Subcutaneous adipose tissue (tissue), 4 donors: ENCODE results near the gene COMMD6. TPM values are rescaled to one million over a fixed set of nuclear protein-coding genes. Genes with fewer than 3 reads are reported as not detected.

Source experiments
- total RNA-seq, 4 donors: library from RNA; depleted of rRNA; stranded (reverse); fragments of >200 nt; gene quantifications; one replicate each; pipeline ENCODE4 v1.1.0, GENCODE V29; 2016
- TF ChIP-seq, protein P1 (sequence below): fragments of 450-650 bp; IDR thresholded peaks from one replicate; pipeline ENCODE4 v1.5.1; 2016; ENCODE audit warnings: low read depth, mild to moderate bottlenecking, control low read depth, antibody characterized with exemption, moderate library complexity

COMMD6 gene
- total RNA-seq = 100 to 1,000 TPM; 104 to 220 (median 111) TPM

DNA sequence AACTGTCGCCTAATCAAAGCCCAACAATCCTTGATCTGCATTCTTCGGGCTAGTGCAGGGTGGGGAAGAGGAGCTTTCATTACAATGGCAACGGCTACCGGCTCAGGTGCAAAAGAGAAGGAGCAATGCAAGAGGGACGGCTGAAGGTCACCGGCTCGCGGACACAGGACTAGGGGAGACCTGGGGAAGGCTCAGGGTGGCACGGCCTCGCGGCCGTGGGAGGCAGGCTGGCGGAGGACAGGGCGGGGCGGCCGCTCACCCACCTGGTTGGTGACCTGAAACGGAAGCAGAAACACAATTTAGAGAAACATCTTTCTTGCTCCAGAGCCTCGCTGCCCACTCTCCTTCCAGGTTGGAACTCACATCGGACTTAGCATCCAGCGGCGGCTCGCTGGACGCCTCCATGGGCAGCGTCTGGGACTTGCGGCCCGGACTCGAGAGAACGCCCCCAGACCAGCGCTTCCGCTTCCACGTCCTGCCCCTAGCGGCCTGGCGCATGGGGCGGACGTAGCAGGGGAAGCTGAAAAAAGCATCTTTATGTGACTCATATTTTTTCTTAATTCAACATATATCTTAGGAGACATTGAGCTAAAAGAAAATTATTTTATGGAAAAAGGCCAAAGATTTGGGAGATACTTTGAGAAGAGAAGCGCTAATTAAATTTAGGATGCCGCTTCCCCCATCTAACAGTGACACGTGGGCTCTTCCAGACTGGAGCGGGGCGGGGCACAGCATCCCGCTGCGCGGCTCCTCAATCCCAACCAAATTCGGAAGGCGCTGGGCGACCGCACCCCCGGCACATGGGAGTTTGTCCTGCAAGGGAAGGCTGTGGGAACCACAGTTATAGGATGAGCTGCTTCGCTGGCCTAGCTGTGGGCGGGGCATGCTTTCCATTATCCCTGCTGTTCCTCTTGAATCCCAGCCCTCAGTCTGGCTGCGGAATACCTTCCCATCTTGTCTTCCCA lies at the start of gene COMMD6:
Gene COMMD6, minus strand, starts transcription at position 441 of the 965 bp plus-strand sequence. Its CDS starts 36 bp downstream, at position 405.
- TF ChIP-seq, protein P1, sequence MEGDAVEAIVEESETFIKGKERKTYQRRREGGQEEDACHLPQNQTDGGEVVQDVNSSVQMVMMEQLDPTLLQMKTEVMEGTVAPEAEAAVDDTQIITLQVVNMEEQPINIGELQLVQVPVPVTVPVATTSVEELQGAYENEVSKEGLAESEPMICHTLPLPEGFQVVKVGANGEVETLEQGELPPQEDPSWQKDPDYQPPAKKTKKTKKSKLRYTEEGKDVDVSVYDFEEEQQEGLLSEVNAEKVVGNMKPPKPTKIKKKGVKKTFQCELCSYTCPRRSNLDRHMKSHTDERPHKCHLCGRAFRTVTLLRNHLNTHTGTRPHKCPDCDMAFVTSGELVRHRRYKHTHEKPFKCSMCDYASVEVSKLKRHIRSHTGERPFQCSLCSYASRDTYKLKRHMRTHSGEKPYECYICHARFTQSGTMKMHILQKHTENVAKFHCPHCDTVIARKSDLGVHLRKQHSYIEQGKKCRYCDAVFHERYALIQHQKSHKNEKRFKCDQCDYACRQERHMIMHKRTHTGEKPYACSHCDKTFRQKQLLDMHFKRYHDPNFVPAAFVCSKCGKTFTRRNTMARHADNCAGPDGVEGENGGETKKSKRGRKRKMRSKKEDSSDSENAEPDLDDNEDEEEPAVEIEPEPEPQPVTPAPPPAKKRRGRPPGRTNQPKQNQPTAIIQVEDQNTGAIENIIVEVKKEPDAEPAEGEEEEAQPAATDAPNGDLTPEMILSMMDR = no peak

DNA sequence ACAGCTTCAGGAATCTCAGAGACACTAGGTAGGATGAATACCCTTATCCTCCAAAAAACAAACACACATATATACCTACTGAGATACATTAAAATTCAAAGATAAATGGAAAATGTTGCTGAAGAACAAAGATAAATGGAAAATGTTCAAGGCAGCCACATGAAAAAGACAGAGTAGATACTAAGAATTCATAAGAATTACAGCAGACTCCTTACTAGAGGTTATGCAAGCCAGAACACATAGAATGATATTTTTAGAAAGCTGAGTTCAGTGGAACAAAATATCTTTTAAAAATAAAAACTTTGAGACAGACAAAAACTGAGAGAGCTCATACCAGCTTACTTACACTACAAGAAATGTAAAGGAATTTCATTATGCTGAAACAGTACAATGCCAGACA lies 47.5 kb upstream of the COMMD6 start:
- TF ChIP-seq, protein P1 = no peak

DNA sequence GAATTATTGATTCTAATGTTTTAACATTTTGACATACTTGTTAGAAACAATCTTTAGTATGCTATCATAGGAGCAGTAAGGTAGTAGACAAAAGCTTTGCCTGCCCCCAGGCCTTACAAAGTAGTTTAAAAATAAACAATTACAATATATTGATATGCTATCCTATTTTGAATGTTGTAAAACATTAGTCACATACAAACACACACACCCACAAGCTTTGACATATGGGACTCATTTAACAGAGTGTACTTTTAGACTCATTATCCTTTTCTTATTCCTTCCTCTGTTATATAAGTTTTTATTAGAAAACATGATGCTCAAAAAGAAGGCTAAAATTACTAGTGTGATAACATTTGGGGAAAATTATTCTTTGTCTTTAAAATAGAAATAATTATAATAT lies 45.5 kb upstream of the COMMD6 start:
- TF ChIP-seq, protein P1 = no peak

DNA sequence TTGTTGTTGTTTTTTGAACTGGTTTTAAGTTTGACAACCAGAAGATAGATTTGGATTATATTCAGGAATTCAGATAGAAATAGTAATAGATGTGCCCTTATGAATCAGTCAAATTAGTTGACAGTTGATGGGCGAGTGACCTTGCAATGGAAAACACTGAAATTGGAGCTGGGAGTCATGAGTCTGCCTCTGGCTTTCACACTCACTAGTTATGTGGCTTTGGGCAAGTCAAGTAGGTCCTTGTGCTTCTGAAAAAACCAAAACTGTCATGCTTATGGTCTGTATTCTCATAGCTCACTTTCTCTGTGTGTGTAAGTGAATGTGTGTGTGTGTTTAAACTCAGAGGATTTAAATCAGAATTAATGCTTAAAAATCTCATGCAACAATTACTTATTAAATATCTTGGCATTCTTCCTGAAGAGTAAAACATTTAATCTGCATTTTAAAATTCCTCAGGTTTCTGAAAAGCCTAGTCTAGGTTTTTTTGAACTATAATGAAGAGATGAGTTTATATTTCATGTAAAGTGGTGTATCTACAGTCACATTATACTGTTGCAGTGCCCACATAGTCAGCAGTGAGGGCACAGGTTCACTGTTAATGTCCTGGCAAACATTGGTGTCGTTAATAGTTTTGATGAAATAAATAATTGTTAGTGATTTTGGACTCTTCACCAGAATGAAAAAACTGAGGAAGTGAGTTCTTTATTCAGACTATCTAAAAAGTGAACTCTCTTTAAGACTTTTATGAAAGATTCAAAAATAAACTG lies 44.4 kb upstream of the COMMD6 start:
- TF ChIP-seq, protein P1 = no peak

DNA sequence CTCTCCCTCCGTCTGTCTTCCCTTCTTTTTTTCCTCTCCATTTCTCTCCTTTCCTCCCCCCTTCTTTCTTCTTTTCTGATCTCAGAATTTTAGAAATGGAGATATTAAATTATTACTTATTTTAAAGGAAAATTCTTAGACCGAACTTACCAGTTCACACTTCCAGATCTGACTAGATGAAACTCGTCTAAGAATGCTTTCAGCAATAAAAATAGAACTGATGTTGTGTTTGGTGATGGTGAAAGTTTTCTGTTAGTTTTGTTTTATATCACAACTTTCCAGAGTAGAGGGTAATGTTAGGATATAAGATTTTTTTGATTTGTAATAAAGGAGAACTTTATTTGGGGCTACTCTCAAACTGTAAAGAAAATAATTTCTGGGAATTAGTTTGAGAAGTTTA lies 41.9 kb upstream of the COMMD6 start:
- TF ChIP-seq, protein P1 = no peak

DNA sequence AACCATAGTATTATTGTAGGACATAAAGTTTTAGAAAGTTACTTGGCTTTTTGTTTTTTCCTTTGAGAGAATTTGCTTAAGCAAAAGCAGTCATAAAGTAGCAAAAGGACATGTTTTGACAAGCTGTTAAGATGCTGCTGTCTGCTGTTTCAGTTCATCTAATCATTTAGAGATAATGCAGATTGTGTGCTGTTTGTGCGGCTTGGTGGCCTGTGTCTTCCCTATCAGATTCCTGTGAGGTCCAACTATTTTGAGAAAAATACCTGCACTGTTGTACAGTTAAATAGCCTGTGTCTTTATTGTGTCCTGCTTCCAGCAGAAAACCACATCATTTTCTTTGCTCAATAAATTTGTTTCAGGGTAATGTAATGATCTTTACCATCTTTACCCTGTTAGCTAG lies 31.9 kb upstream of the COMMD6 start:
- TF ChIP-seq, protein P1 = no peak

DNA sequence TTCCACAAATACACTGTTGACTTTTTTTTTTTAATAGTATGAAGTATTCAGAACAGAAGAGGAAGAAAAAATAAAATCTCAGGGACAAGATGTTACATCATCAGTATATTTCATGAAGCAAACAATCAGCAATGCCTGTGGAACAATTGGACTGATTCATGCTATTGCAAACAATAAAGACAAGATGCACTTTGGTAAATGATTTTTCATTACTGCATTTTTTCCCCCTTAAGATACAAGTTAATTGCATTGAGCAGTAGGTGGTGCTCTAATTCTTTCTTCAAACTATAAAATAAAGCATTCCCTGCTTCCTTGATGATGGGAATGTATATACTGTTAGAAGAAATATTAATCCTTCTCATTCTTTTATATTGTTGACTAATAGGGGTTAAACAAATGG lies 29.0 kb upstream of the COMMD6 start:
- TF ChIP-seq, protein P1 = no peak
